K562 (cell line): ENCODE data around the gene RAB9B. TPM values are rescaled to one million over a fixed set of nuclear protein-coding genes. Genes with fewer than 3 reads are reported as not detected.

Source experiments
- HNRNPLL ChIP-seq: fragments of 200-400 bp; formaldehyde crosslinking; IDR thresholded peaks from 2 replicates; pipeline ENCODE4 v1.6.1; 2017; ENCODE audit warnings: low read length, low read depth, mild to moderate bottlenecking; ENCODE audit not compliant: poor library complexity, severe bottlenecking
- NCOA1 ChIP-seq: fragments of 450-650 bp; IDR thresholded peaks from 2 replicates; pipeline ENCODE4 v1.6.1; 2016; ENCODE audit warnings: low read depth
- polyA plus RNA-seq, 8 experiments: library from polyadenylated mRNA; depleted of rRNA in 4 of 8; stranded (reverse) in 5 of 8; unstranded in 3 of 8; fragments of >200 nt; fragmentation: Nextera tagmentation in 2 of 8; fragmentation: Illumina TruSeq in 1 of 8; extraction: Ambion mirVana in 2 of 8; extraction: Trizol in 1 of 8; gene quantifications; 2 replicates each; pipeline versions ENCODE4 v1.2.1 to v1.2.3, GENCODE V29; 2011 to 2014; ENCODE audit warnings: inconsistent platforms in 1 of 8, missing spikeins in 1 of 8
- total RNA-seq, 7 experiments: library from RNA; depleted of rRNA in 6 of 7; stranded (reverse); fragments of >200 nt in 6 of 7; fragmentation: Illumina TruSeq in 2 of 7; extraction: Trizol in 2 of 7; gene quantifications; 2 replicates each; pipeline versions ENCODE4 v1.2.1 to v1.2.3, GENCODE V29; 2011 to 2021; ENCODE audit warnings: low replicate concordance in 1 of 7
- TF ChIP-seq, protein P1 (sequence below): sonication (generic); formaldehyde crosslinking; IDR thresholded peaks from 2 replicates; pipeline ENCODE4 v1.8.0; 2023; ENCODE audit warnings: missing genetic modification reagents, mild to moderate bottlenecking, borderline replicate concordance
- TF ChIP-seq, protein P2 (sequence below): fragments of 450-650 bp; IDR thresholded peaks from 2 replicates; pipeline ENCODE4 v1.6.1; 2016; ENCODE audit warnings: borderline replicate concordance
- TF ChIP-seq, protein P3 (sequence below): fragments of 200-800 bp; sonication (Bioruptor generic); IDR thresholded peaks from 2 replicates; pipeline ENCODE4 v1.6.1; 2016; ENCODE audit warnings: missing genetic modification characterization, missing compliant biosample characterization
- TF ChIP-seq, protein P4 (sequence below): fragments of 450-650 bp; IDR thresholded peaks from 2 replicates; pipeline ENCODE4 v1.6.1; 2014; ENCODE audit warnings: low read depth, mild to moderate bottlenecking, moderate library complexity, borderline replicate concordance

RAB9B gene
- total and polyA plus RNA-seq, 9 of the 15 experiments (the other 6 are each of a cell fraction or from before 2014, with no cell fraction given): 0.03 to 0.05 (median 0.04) TPM; not detected in 6

DNA sequence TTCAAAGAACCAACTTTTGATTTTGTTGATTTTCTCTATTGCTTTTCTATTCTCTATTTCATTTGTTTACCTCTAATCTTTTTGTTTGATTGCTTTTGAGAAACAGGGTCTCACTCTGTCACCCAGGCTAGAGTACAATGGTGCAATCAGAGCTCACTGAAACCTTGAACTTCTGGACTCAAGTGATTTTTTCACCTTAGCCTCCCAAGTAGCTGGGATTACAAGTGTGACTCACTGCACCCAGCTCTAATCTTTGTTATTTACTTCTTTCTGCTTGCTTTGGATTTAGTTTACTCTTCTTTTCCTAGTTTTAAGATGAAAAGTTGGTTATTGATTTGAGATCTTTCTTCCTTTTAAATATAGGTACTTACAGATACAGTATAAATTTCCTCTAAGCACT is 26.2 kb downstream of the RAB9B start (continued):
- TF ChIP-seq, protein P1, sequence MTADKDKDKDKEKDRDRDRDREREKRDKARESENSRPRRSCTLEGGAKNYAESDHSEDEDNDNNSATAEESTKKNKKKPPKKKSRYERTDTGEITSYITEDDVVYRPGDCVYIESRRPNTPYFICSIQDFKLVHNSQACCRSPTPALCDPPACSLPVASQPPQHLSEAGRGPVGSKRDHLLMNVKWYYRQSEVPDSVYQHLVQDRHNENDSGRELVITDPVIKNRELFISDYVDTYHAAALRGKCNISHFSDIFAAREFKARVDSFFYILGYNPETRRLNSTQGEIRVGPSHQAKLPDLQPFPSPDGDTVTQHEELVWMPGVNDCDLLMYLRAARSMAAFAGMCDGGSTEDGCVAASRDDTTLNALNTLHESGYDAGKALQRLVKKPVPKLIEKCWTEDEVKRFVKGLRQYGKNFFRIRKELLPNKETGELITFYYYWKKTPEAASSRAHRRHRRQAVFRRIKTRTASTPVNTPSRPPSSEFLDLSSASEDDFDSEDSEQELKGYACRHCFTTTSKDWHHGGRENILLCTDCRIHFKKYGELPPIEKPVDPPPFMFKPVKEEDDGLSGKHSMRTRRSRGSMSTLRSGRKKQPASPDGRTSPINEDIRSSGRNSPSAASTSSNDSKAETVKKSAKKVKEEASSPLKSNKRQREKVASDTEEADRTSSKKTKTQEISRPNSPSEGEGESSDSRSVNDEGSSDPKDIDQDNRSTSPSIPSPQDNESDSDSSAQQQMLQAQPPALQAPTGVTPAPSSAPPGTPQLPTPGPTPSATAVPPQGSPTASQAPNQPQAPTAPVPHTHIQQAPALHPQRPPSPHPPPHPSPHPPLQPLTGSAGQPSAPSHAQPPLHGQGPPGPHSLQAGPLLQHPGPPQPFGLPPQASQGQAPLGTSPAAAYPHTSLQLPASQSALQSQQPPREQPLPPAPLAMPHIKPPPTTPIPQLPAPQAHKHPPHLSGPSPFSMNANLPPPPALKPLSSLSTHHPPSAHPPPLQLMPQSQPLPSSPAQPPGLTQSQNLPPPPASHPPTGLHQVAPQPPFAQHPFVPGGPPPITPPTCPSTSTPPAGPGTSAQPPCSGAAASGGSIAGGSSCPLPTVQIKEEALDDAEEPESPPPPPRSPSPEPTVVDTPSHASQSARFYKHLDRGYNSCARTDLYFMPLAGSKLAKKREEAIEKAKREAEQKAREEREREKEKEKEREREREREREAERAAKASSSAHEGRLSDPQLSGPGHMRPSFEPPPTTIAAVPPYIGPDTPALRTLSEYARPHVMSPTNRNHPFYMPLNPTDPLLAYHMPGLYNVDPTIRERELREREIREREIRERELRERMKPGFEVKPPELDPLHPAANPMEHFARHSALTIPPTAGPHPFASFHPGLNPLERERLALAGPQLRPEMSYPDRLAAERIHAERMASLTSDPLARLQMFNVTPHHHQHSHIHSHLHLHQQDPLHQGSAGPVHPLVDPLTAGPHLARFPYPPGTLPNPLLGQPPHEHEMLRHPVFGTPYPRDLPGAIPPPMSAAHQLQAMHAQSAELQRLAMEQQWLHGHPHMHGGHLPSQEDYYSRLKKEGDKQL (CRISPR knock-in tag): no peak
- TF ChIP-seq NCOA1 (no peak), HNRNPLL (no peak)
- TF ChIP-seq, protein P2, sequence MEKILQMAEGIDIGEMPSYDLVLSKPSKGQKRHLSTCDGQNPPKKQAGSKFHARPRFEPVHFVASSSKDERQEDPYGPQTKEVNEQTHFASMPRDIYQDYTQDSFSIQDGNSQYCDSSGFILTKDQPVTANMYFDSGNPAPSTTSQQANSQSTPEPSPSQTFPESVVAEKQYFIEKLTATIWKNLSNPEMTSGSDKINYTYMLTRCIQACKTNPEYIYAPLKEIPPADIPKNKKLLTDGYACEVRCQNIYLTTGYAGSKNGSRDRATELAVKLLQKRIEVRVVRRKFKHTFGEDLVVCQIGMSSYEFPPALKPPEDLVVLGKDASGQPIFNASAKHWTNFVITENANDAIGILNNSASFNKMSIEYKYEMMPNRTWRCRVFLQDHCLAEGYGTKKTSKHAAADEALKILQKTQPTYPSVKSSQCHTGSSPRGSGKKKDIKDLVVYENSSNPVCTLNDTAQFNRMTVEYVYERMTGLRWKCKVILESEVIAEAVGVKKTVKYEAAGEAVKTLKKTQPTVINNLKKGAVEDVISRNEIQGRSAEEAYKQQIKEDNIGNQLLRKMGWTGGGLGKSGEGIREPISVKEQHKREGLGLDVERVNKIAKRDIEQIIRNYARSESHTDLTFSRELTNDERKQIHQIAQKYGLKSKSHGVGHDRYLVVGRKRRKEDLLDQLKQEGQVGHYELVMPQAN: no peak
- TF ChIP-seq, protein P3, sequence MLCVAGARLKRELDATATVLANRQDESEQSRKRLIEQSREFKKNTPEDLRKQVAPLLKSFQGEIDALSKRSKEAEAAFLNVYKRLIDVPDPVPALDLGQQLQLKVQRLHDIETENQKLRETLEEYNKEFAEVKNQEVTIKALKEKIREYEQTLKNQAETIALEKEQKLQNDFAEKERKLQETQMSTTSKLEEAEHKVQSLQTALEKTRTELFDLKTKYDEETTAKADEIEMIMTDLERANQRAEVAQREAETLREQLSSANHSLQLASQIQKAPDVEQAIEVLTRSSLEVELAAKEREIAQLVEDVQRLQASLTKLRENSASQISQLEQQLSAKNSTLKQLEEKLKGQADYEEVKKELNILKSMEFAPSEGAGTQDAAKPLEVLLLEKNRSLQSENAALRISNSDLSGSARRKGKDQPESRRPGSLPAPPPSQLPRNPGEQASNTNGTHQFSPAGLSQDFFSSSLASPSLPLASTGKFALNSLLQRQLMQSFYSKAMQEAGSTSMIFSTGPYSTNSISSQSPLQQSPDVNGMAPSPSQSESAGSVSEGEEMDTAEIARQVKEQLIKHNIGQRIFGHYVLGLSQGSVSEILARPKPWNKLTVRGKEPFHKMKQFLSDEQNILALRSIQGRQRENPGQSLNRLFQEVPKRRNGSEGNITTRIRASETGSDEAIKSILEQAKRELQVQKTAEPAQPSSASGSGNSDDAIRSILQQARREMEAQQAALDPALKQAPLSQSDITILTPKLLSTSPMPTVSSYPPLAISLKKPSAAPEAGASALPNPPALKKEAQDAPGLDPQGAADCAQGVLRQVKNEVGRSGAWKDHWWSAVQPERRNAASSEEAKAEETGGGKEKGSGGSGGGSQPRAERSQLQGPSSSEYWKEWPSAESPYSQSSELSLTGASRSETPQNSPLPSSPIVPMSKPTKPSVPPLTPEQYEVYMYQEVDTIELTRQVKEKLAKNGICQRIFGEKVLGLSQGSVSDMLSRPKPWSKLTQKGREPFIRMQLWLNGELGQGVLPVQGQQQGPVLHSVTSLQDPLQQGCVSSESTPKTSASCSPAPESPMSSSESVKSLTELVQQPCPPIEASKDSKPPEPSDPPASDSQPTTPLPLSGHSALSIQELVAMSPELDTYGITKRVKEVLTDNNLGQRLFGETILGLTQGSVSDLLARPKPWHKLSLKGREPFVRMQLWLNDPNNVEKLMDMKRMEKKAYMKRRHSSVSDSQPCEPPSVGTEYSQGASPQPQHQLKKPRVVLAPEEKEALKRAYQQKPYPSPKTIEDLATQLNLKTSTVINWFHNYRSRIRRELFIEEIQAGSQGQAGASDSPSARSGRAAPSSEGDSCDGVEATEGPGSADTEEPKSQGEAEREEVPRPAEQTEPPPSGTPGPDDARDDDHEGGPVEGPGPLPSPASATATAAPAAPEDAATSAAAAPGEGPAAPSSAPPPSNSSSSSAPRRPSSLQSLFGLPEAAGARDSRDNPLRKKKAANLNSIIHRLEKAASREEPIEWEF: no peak
- TF ChIP-seq, protein P4, sequence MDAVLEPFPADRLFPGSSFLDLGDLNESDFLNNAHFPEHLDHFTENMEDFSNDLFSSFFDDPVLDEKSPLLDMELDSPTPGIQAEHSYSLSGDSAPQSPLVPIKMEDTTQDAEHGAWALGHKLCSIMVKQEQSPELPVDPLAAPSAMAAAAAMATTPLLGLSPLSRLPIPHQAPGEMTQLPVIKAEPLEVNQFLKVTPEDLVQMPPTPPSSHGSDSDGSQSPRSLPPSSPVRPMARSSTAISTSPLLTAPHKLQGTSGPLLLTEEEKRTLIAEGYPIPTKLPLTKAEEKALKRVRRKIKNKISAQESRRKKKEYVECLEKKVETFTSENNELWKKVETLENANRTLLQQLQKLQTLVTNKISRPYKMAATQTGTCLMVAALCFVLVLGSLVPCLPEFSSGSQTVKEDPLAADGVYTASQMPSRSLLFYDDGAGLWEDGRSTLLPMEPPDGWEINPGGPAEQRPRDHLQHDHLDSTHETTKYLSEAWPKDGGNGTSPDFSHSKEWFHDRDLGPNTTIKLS: no peak
